Astrocyte (in vitro differentiated cells and primary cell): Measurements from ENCODE around the gene TMEM266.

Experiments
- EZH2 ChIP-seq: IDR thresholded peaks from 2 replicates; pipeline ENCODE4 v1.6.1; 2012; ENCODE audit warnings: mild to moderate bottlenecking, low read length, inconsistent platforms; ENCODE audit not compliant: insufficient read depth
- TF ChIP-seq, protein P1 (sequence below): IDR thresholded peaks from 2 replicates; pipeline ENCODE4 v1.5.1; 2011; ENCODE audit warnings: low read depth, mild to moderate bottlenecking, inconsistent platforms, low read length, moderate library complexity; ENCODE audit not compliant: insufficient read depth

DNA sequence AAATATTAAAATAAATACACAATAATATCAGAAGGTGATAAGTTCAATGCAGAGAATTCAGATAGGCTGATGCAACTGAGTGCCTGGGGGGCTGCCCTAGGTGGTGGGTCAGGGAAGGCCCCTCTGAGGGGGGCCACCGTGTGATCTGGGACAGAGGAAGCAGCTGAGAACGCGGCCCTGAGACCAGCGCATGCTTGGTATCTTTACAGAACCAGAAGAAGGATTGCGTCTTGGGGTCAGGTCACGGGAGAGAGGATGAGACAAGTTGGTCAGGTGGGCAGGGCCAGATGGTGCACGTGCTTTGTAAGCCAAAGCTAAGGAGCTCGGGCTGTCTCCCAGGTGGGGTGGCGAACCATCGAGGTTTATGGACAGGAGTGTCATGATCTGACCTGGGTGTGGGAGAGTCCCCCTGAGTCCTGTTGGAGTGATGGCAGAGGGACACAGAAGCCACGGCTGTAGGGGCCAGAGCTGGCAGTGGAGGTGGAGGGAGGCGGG, 130.3 kb downstream of the TMEM266 start:
- TF ChIP-seq, protein P1, sequence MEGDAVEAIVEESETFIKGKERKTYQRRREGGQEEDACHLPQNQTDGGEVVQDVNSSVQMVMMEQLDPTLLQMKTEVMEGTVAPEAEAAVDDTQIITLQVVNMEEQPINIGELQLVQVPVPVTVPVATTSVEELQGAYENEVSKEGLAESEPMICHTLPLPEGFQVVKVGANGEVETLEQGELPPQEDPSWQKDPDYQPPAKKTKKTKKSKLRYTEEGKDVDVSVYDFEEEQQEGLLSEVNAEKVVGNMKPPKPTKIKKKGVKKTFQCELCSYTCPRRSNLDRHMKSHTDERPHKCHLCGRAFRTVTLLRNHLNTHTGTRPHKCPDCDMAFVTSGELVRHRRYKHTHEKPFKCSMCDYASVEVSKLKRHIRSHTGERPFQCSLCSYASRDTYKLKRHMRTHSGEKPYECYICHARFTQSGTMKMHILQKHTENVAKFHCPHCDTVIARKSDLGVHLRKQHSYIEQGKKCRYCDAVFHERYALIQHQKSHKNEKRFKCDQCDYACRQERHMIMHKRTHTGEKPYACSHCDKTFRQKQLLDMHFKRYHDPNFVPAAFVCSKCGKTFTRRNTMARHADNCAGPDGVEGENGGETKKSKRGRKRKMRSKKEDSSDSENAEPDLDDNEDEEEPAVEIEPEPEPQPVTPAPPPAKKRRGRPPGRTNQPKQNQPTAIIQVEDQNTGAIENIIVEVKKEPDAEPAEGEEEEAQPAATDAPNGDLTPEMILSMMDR = no peak
- TF ChIP-seq EZH2 = no peak
